PC-3 (cell line): Measurements from ENCODE around the gene ABCA12. TPM values are rescaled to one million over a fixed set of nuclear protein-coding genes. Genes with fewer than 3 reads are reported as not detected.

Source experiments
- ATAC-seq: fragments of 200-7000 bp; cut with Tn5 transposase; 2 replicates; pipeline ENCODE4 v1.9.1; 2020; ENCODE audit warnings: mild to moderate bottlenecking, moderate library complexity
- BruUV-seq: library from RNA; stranded (reverse); fragments of 400-500 nt; replicated peaks from 2 replicates; lab custom pipeline; 2021; lab: Mats Ljungman, UMichigan
- CTCF ChIA-PET: fragments of 300-600 bp; sonication (Branson Sonifier 250); formaldehyde crosslinking; loops from one replicate; lab custom pipeline; 2022; ENCODE audit warnings: antibody characterized with exemption; lab: Charles Lee
- POLR2A ChIA-PET: fragments of 300-600 bp; sonication (Branson Sonifier 250); formaldehyde crosslinking; loops from one replicate; lab custom pipeline; 2022; ENCODE audit warnings: antibody characterized with exemption; ENCODE audit not compliant: unreplicated experiment; lab: Charles Lee
- DNase-seq: peaks from one replicate; pipeline ENCODE4 v3.0.0-alpha.2; 2015
- H2AFZ ChIP-seq: fragments of 300-600 bp; sonication (generic); 2 replicates; pipeline ENCODE4 v1.6.0; 2016; ENCODE audit warnings: antibody characterized with exemption, low read length
- H3F3A ChIP-seq: fragments of 300-600 bp; sonication (generic); one replicate; pipeline ENCODE4 v1.6.0; 2017; ENCODE audit warnings: antibody characterized with exemption, low read length, control low read depth, mild to moderate bottlenecking; ENCODE audit not compliant: unreplicated experiment
- H3K27ac ChIP-seq: fragments of 300-600 bp; sonication (generic); 2 replicates; pipeline ENCODE4 v1.5.1; 2016; ENCODE audit warnings: mild to moderate bottlenecking, low read length
- H3K27me3 ChIP-seq: fragments of 300-600 bp; sonication (generic); 2 replicates; pipeline ENCODE4 v1.6.1; 2016; ENCODE audit warnings: low read length, mixed read lengths
- H3K36me3 ChIP-seq: fragments of 300-600 bp; sonication (generic); 2 replicates; pipeline ENCODE4 v1.6.1; 2016; ENCODE audit warnings: low read depth, mixed run types, low read length, mixed read lengths
- H3K4me1 ChIP-seq: fragments of 300-600 bp; sonication (generic); 2 replicates; pipeline ENCODE4 v1.5.1; 2016; ENCODE audit warnings: low read length; ENCODE audit not compliant: insufficient read depth
- H3K4me2 ChIP-seq: fragments of 300-600 bp; sonication (generic); 2 replicates; pipeline ENCODE4 v1.6.0; 2016; ENCODE audit warnings: low read length
- H3K4me3 ChIP-seq: fragments of 300-600 bp; sonication (generic); 2 replicates; pipeline ENCODE4 v1.5.1; 2016; ENCODE audit warnings: mild to moderate bottlenecking, low read length, mixed read lengths
- H3K79me2 ChIP-seq: fragments of 300-600 bp; sonication (generic); 2 replicates; pipeline ENCODE4 v1.6.1; 2017; ENCODE audit warnings: low read length, mixed read lengths
- H3K9ac ChIP-seq: fragments of 300-600 bp; sonication (generic); 2 replicates; pipeline ENCODE4 v1.6.0; 2016; ENCODE audit warnings: mild to moderate bottlenecking, low read length
- H3K9me2 ChIP-seq: fragments of 300-600 bp; sonication (generic); replicated peaks from 2 replicates; pipeline ENCODE4 v1.6.1; 2016; ENCODE audit warnings: mixed run types, low read length, mixed read lengths
- H3K9me3 ChIP-seq: fragments of 300-600 bp; sonication (generic); 2 replicates; pipeline ENCODE4 v1.6.1; 2016; ENCODE audit warnings: low read length, mixed read lengths
- H4K20me1 ChIP-seq: fragments of 300-600 bp; sonication (generic); 2 replicates; pipeline ENCODE4 v1.6.1; 2016; ENCODE audit warnings: low read length, mixed read lengths
- EZH2 ChIP-seq: fragments of 300-600 bp; sonication (generic); IDR thresholded peaks from one replicate; pipeline ENCODE4 v1.6.1; 2017; ENCODE audit warnings: antibody characterized with exemption, mild to moderate bottlenecking, low read length; ENCODE audit not compliant: unreplicated experiment
- EZH2phosphoT487 ChIP-seq: fragments of 300-600 bp; sonication (generic); IDR thresholded peaks from 2 replicates; pipeline ENCODE4 v1.6.1; 2018; ENCODE audit warnings: mild to moderate bottlenecking, antibody characterized with exemption, low read length, borderline replicate concordance
- intact Hi-C: fragments of 100-400 bp; cut with micrococcal nuclease; formaldehyde crosslinking; loops from 2 replicates; pipeline ENCODE4 v1.9.0; 2023
- total RNA-seq: library from RNA; depleted of rRNA; stranded (reverse); fragments of >200 nt; gene quantifications from 2 replicates; pipeline ENCODE4 v1.2.3, GENCODE V29; 2014
- TF ChIP-seq, protein P1 (sequence below): fragments of 300-600 bp; sonication (generic); conservative IDR thresholded peaks from 2 replicates; pipeline ENCODE4 v1.5.1; 2017; ENCODE audit warnings: antibody characterized with exemption, low read depth, mild to moderate bottlenecking, low read length

The ABCA12 gene
- total RNA-seq, 1 experiment from 2014 or later: not detected

DNA sequence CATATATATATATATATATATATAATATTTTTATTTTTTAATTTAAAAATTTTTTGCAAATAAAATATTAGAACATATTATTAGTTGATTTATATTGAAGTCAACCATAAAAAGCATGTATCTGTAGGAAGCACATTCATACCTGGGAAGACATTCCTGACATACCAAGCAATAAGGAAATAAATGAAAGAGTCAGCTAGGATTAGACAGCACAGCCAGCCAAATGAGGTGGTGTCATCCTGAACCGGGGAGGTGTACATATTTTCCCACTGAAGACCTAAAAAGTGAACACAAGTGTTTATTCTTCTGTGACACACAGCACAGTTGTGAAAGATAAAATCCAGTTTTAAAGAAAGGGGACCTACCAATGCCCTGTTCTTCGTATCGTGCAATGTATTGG, 149.2 kb downstream of the ABCA12 start:
- Histone ChIP-seq H2AFZ (no peak overlapping the region), H3K4me2 (no peak overlapping the region), H4K20me1 (no peaks in the 10 kb centered on the region), H3K9ac (no peak overlapping the region), H3K4me3 (no peak overlapping the region), H3K4me1 (no peaks in the 10 kb centered on the region), H3K27ac (no peak overlapping the region), H3K36me3 (no peaks in the 10 kb centered on the region), H3K9me3 (no peaks in the 10 kb centered on the region), H3K27me3 (no peaks in the 10 kb centered on the region), H3K79me2 (no peaks in the 10 kb centered on the region), H3F3A (no peaks in the 10 kb centered on the region), H3K9me2 (no peaks in the 10 kb centered on the region)
- CTCF ChIA-PET: no interaction called here
- ATAC-seq: no peak
- no peak for TF ChIP-seq EZH2
- no peak for TF ChIP-seq EZH2phosphoT487
- TF ChIP-seq, protein P1, sequence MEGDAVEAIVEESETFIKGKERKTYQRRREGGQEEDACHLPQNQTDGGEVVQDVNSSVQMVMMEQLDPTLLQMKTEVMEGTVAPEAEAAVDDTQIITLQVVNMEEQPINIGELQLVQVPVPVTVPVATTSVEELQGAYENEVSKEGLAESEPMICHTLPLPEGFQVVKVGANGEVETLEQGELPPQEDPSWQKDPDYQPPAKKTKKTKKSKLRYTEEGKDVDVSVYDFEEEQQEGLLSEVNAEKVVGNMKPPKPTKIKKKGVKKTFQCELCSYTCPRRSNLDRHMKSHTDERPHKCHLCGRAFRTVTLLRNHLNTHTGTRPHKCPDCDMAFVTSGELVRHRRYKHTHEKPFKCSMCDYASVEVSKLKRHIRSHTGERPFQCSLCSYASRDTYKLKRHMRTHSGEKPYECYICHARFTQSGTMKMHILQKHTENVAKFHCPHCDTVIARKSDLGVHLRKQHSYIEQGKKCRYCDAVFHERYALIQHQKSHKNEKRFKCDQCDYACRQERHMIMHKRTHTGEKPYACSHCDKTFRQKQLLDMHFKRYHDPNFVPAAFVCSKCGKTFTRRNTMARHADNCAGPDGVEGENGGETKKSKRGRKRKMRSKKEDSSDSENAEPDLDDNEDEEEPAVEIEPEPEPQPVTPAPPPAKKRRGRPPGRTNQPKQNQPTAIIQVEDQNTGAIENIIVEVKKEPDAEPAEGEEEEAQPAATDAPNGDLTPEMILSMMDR: no peak
- intact Hi-C loops: no loop called here
- peak; percentile 18 for DNase-seq
- no TSS peak for BruUV-seq
- POLR2A ChIA-PET: no interaction called here

DNA sequence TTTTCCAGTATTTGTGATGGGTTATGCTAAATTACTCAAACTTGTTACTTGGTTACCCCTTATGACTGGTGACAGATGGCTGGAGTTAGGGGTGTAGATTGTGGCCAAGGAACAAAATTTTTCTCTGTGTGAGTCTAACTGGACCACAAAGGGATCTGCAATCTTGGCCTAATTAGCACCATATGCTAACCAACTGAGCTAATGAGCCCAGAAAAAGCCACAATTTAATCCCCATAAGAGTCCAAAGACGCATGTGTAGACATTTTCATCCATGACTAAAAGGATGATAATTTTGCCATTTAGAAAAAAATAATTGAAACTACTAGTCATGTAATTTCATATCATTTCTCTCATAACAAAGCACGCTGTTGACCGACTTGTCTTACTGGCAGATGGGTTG, 151.2 kb downstream of the ABCA12 start:
- no TSS peak for BruUV-seq
- intact Hi-C loops: no loop called here
- H3K79me2 ChIP-seq: no peaks in the 10 kb centered on the region
- H3K4me3 ChIP-seq: no peak overlapping the region
- no peaks in the 10 kb centered on the region for H3F3A ChIP-seq
- H3K9me3 ChIP-seq: no peaks in the 10 kb centered on the region
- DNase-seq: no peak
- H2AFZ ChIP-seq: no peak overlapping the region
- no peak overlapping the region for H3K9ac ChIP-seq
- H4K20me1 ChIP-seq: no peaks in the 10 kb centered on the region
- H3K9me2 ChIP-seq: no peaks in the 10 kb centered on the region
- no peaks in the 10 kb centered on the region for H3K4me1 ChIP-seq
- H3K27ac ChIP-seq: no peak overlapping the region
- POLR2A ChIA-PET: no interaction called here
- no peak overlapping the region for H3K4me2 ChIP-seq
- H3K27me3 ChIP-seq: no peaks in the 10 kb centered on the region
- TF ChIP-seq, protein P1: no peak
- TF ChIP-seq EZH2 (no peak), EZH2phosphoT487 (no peak)
- no peak for ATAC-seq
- CTCF ChIA-PET: no interaction called here
- H3K36me3 ChIP-seq: no peaks in the 10 kb centered on the region

DNA sequence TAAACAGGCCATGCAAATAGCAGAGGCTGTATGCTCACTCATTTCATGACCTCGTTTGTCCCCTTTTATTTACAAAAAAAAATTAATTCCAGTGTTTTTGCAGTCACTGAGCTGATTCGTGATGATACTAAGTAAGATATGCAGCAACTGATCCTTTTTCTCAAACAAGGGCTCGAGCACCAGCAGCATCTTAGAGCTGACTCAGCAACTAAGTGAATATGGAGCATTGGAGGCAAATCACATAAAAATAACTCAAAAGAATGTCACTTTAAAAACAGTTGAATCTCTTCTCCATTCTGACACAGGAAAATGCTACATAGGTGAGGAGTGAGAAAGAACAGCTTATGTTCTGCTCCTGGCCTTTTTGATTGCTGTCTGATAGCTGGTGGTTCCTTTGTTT, 152.8 kb downstream of the ABCA12 start:
- no peaks in the 10 kb centered on the region for H4K20me1 ChIP-seq
- DNase-seq (no peak), ATAC-seq (no peak)
- no peak overlapping the region for H3K9ac ChIP-seq
- H3K79me2 ChIP-seq: no peaks in the 10 kb centered on the region
- BruUV-seq: no TSS peak
- no peaks in the 10 kb centered on the region for H3K9me2 ChIP-seq
- intact Hi-C loops: no loop called here
- no peaks in the 10 kb centered on the region for H3K36me3 ChIP-seq
- no peak overlapping the region for H2AFZ ChIP-seq
- H3K27me3 ChIP-seq: no peaks in the 10 kb centered on the region
- H3F3A ChIP-seq: no peaks in the 10 kb centered on the region
- CTCF ChIA-PET: no interaction called here
- H3K9me3 ChIP-seq: no peaks in the 10 kb centered on the region
- POLR2A ChIA-PET: no interaction called here
- H3K4me1 ChIP-seq: no peaks in the 10 kb centered on the region
- H3K27ac ChIP-seq: no peak overlapping the region
- H3K4me2 ChIP-seq: no peak overlapping the region
- TF ChIP-seq, protein P1: no peak
- TF ChIP-seq EZH2phosphoT487: no peak
- no peak for TF ChIP-seq EZH2
- H3K4me3 ChIP-seq: no peak overlapping the region
